ENCODE measurements around the gene ABR. TPM values are rescaled to one million over a fixed set of nuclear protein-coding genes. Genes with fewer than 3 reads are reported as not detected.

Gene ABR
- total and polyA plus RNA-seq, 2 of the 13 experiments (the other 11 are each of a cell fraction or from before 2014, with no cell fraction given), result 12.4 to 40.4 TPM

- peak; percentile 57; the same call in 1 of the 2 replicates for TF ChIP-seq ZHX1 (CRISPR knock-in tag; IDR thresholded peaks at IDR 0.05; ENCODE audit: low read depth)
- TF ChIP-seq MEIS1 (CRISPR knock-in tag; IDR thresholded peaks at IDR 0.05; ENCODE audit: borderline replicate concordance), result peak; percentile 86; the same call in 1 of the 2 replicates
- no peak for TF ChIP-seq PRDM4 (CRISPR knock-in tag; IDR thresholded peaks at IDR 0.05; ENCODE audit: borderline replicate concordance)
- TF ChIP-seq BCL3 (CRISPR knock-in tag; IDR thresholded peaks at IDR 0.05), result peak; percentile 89; the same call in 1 of the 2 replicates
- TF ChIP-seq ZNF282 (IDR thresholded peaks at IDR 0.05; ENCODE audit: partially characterized antibody), result no peak
- TF ChIP-seq ZFP1 (CRISPR knock-in tag; IDR thresholded peaks at IDR 0.05), result peak; percentile 76; the same call in 1 of the 2 replicates
- no peak for TF ChIP-seq GLMP (CRISPR knock-in tag; IDR thresholded peaks at IDR 0.05; ENCODE audit: borderline replicate concordance)
- TF ChIP-seq GZF1 (CRISPR knock-in tag; IDR thresholded peaks at IDR 0.05), result peak; percentile 31
- peak; percentile 73; the same call in 1 of the 2 replicates for TF ChIP-seq NPAS2 (CRISPR knock-in tag; IDR thresholded peaks at IDR 0.05; ENCODE audit: borderline replicate concordance)
- TF ChIP-seq ZBTB20 (CRISPR knock-in tag; IDR thresholded peaks at IDR 0.05; ENCODE audit: borderline replicate concordance, low read depth), result no peak
- no peak for TF ChIP-seq NFIC (IDR thresholded peaks at IDR 0.05; ENCODE audit: low read length)
- TF ChIP-seq RBM39 (IDR thresholded peaks at IDR 0.05; ENCODE audit: low read depth, low read length, poor library complexity, severe bottlenecking), result peak; percentile 84
- no peak for TF ChIP-seq THAP7 (CRISPR knock-in tag; IDR thresholded peaks at IDR 0.05)
- no peak for TF ChIP-seq THAP8 (CRISPR knock-in tag; IDR thresholded peaks at IDR 0.05; ENCODE audit: borderline replicate concordance)
- TF ChIP-seq ZNF484 (CRISPR knock-in tag; IDR thresholded peaks at IDR 0.05; ENCODE audit: borderline replicate concordance, low read depth), result no peak
- TF ChIP-seq ZNF839 (CRISPR knock-in tag; IDR thresholded peaks at IDR 0.05; ENCODE audit: borderline replicate concordance), result peak; percentile 81; the same call in 1 of the 2 replicates
These were observed 183.0 kb downstream of the ABR start, which contains the start of gene TIMM22 (continued) for GRCh38 chr17:996554-997344.
